Measurements from ENCODE around the gene C14orf119. TPM values are rescaled to one million over a fixed set of nuclear protein-coding genes. Genes with fewer than 3 reads are reported as not detected.
A peak's percentile ranks its signal among the peaks of the same experiment; 100 is the strongest.

Gene C14orf119
- total RNA-seq, 1 experiment from 2014 or later: 39.6 TPM

- ChIA-PET CTCF (no interaction called here), POLR2A (no interaction called here)
- DNase-seq (ENCODE audit: low read depth, low spot score) (no peak), ATAC-seq (no peak)
- no peak overlapping the region for H3K4me3 ChIP-seq (ENCODE audit: low read depth in 2 of 2, low read length in 2 of 2)
- no peaks in the 10 kb centered on the region for H3K36me3 ChIP-seq (ENCODE audit: control insufficient read depth, insufficient read depth, low read length)
- TF ChIP-seq POLR2AphosphoS5 (IDR thresholded peaks at IDR 0.05; ENCODE audit: low read depth, low read length) (no peak), CTCF (IDR thresholded peaks at IDR 0.05) (no peak), REST (IDR thresholded peaks at IDR 0.05; ENCODE audit: insufficient read depth in 1 of 2, low read depth in 2 of 2, low read length in 1 of 2) (no peak), TCF7L2 (IDR thresholded peaks at IDR 0.05; ENCODE audit: low read depth, low read length) (no peak), SIN3A (IDR thresholded peaks at IDR 0.05; ENCODE audit: borderline replicate concordance, insufficient read depth, low read depth, low read length) (no peak)
- H3K27ac ChIP-seq (ENCODE audit: low read length): no peak overlapping the region
- BruUV-seq (replicated peaks): no TSS peak
- no peaks in the 10 kb centered on the region for H3K9me3 ChIP-seq (ENCODE audit: control insufficient read depth, insufficient read depth, low read depth, low read length)
- in situ Hi-C loops (cut with HindIII; ENCODE audit: low pct_unique_long_range_greater_than_20kb, low sequenced_read_pairs) (no loop called here), intact Hi-C loops (cut with micrococcal nuclease; ENCODE audit: unreplicated experiment) (no loop called here)
- H3K27me3 ChIP-seq (ENCODE audit: control insufficient read depth, insufficient read depth, low read length): no peaks in the 10 kb centered on the region; the same call in 1 of the 2 replicates
- no peaks in the 10 kb centered on the region for H3K4me1 ChIP-seq (ENCODE audit: control insufficient read depth, insufficient read depth, low read length)
Observed at GRCh38 chr14:23114669-23115038, 19.3 kb downstream of the C14orf119 start.

GRCh38 chr14:23115039-23115731, 19.9 kb downstream of the C14orf119 start:
- H3K36me3 ChIP-seq (ENCODE audit: control insufficient read depth, insufficient read depth, low read length): no peaks in the 10 kb centered on the region
- intact Hi-C loops (cut with micrococcal nuclease; ENCODE audit: unreplicated experiment): no loop called here
- ChIA-PET POLR2A (no interaction called here), CTCF (no interaction called here)
- H3K27me3 ChIP-seq (ENCODE audit: control insufficient read depth, insufficient read depth, low read length): no peaks in the 10 kb centered on the region
- ATAC-seq (peak; percentile 63; the same call in 1 of the 2 replicates), DNase-seq (ENCODE audit: low read depth, low spot score) (no peak)
- TF ChIP-seq POLR2AphosphoS5 (IDR thresholded peaks at IDR 0.05; ENCODE audit: low read depth, low read length) (no peak), SIN3A (IDR thresholded peaks at IDR 0.05; ENCODE audit: borderline replicate concordance, insufficient read depth, low read depth, low read length) (no peak), TCF7L2 (IDR thresholded peaks at IDR 0.05; ENCODE audit: low read depth, low read length) (no peak), CTCF (IDR thresholded peaks at IDR 0.05) (no peak), REST (IDR thresholded peaks at IDR 0.05; ENCODE audit: insufficient read depth in 1 of 2, low read depth in 2 of 2, low read length in 1 of 2) (no peak)
- no peaks in the 10 kb centered on the region for H3K9me3 ChIP-seq (ENCODE audit: control insufficient read depth, insufficient read depth, low read depth, low read length)
- BruUV-seq (replicated peaks): no TSS peak
- in situ Hi-C loops (cut with HindIII; ENCODE audit: low pct_unique_long_range_greater_than_20kb, low sequenced_read_pairs): no loop called here
- H3K27ac ChIP-seq (ENCODE audit: low read length): no peak overlapping the region
- no peak overlapping the region for H3K4me3 ChIP-seq (ENCODE audit: low read depth in 2 of 2, low read length in 2 of 2)
- no peaks in the 10 kb centered on the region for H3K4me1 ChIP-seq (ENCODE audit: control insufficient read depth, insufficient read depth, low read length)

Measured in Panc1 (cell line).